H9 (cell line): Measurements from ENCODE around the gene CHST2. TPM values are rescaled to one million over a fixed set of nuclear protein-coding genes. Genes with fewer than 3 reads are reported as not detected.

Source experiments
- DNase-seq: peaks from one replicate; pipeline ENCODE4 v3.0.0-alpha.2; 2017
- H2AFZ ChIP-seq: one replicate; pipeline ENCODE4 v1.6.1; 2013; ENCODE audit warnings: mild to moderate bottlenecking, low read length, control low read depth, moderate library complexity
- H2AK5ac ChIP-seq: 2 replicates; pipeline ENCODE4 v1.6.1; 2013; ENCODE audit warnings: low read length, control low read depth, mixed read lengths; ENCODE audit not compliant: insufficient read length
- H2BK120ac ChIP-seq: one replicate; pipeline ENCODE4 v1.6.1; 2013; ENCODE audit warnings: low read depth, mild to moderate bottlenecking, low read length, control low read depth, inconsistent platforms; ENCODE audit not compliant: poor library complexity, severe bottlenecking
- H2BK12ac ChIP-seq: 2 replicates; pipeline ENCODE4 v1.6.1; 2013; ENCODE audit warnings: low read length, control low read depth, mixed read lengths, low read depth; ENCODE audit not compliant: insufficient read length
- H2BK15ac ChIP-seq: 2 replicates; pipeline ENCODE4 v1.6.1; 2013; ENCODE audit warnings: low read depth, low read length, control low read depth
- H2BK20ac ChIP-seq: one replicate; pipeline ENCODE4 v1.6.1; 2013; ENCODE audit warnings: low read depth, mild to moderate bottlenecking, low read length, control low read depth, inconsistent platforms; ENCODE audit not compliant: poor library complexity, severe bottlenecking
- H2BK5ac ChIP-seq: 2 replicates; pipeline ENCODE4 v1.6.1; 2013; ENCODE audit warnings: low read length, control low read depth, mixed read lengths; ENCODE audit not compliant: insufficient read length
- H3K14ac ChIP-seq: 2 replicates; pipeline ENCODE4 v1.6.1; 2013; ENCODE audit warnings: low read length, control low read depth; ENCODE audit not compliant: insufficient read depth
- H3K18ac ChIP-seq: 2 replicates; pipeline ENCODE4 v1.6.1; 2013; ENCODE audit warnings: low read depth, mild to moderate bottlenecking, mixed read lengths, low read length, control low read depth; ENCODE audit not compliant: insufficient read length
- H3K23ac ChIP-seq: 2 replicates; pipeline ENCODE4 v1.6.1; 2013; ENCODE audit warnings: low read length, control low read depth, mixed read lengths, low read depth; ENCODE audit not compliant: insufficient read length
- H3K23me2 ChIP-seq: 2 replicates; pipeline ENCODE4 v1.6.1; 2013; ENCODE audit warnings: low read depth, mild to moderate bottlenecking, mixed read lengths, low read length, control low read depth; ENCODE audit not compliant: insufficient read length, poor library complexity, severe bottlenecking
- H3K27ac ChIP-seq: 2 replicates; pipeline ENCODE4 v1.5.1; 2013; ENCODE audit warnings: low read length, control low read depth, mixed read lengths, low read depth; ENCODE audit not compliant: insufficient read length
- H3K27me3 ChIP-seq: 2 replicates; pipeline ENCODE4 v1.6.1; 2013; ENCODE audit warnings: low read length, control low read depth, inconsistent platforms; ENCODE audit not compliant: insufficient read depth
- H3K4ac ChIP-seq: 2 replicates; pipeline ENCODE4 v1.6.1; 2013; ENCODE audit warnings: low read depth, mild to moderate bottlenecking, control low read depth, inconsistent platforms, low read length, moderate library complexity
- H3K4me1 ChIP-seq: 2 replicates; pipeline ENCODE4 v1.6.1; 2013; ENCODE audit warnings: low read length, control low read depth, inconsistent platforms; ENCODE audit not compliant: insufficient read depth
- H3K4me2 ChIP-seq: 2 replicates; pipeline ENCODE4 v1.6.1; 2013; ENCODE audit warnings: low read length, control low read depth, mixed read lengths; ENCODE audit not compliant: insufficient read length, insufficient read depth
- H3K56ac ChIP-seq: 2 replicates; pipeline ENCODE4 v1.6.1; 2013; ENCODE audit warnings: low read depth, mild to moderate bottlenecking, mixed read lengths, low read length, control low read depth; ENCODE audit not compliant: insufficient read length
- H3K79me1 ChIP-seq: 2 replicates; pipeline ENCODE4 v1.6.1; 2013; ENCODE audit warnings: low read depth, mild to moderate bottlenecking, moderate library complexity, low read length, control low read depth, inconsistent platforms; ENCODE audit not compliant: insufficient read depth, poor library complexity, severe bottlenecking
- H3K79me2 ChIP-seq: 2 replicates; pipeline ENCODE4 v1.6.1; 2013; ENCODE audit warnings: low read length, control low read depth, inconsistent platforms; ENCODE audit not compliant: insufficient read depth
- H3K9ac ChIP-seq: 2 replicates; pipeline ENCODE4 v1.6.1; 2013; ENCODE audit warnings: low read length, control low read depth, mixed read lengths; ENCODE audit not compliant: insufficient read length; ENCODE audit errors: extremely low read depth
- H3K9me3 ChIP-seq: one replicate; pipeline ENCODE4 v1.6.1; 2013; ENCODE audit warnings: low read depth, low read length, inconsistent platforms; ENCODE audit not compliant: control insufficient read depth
- H3T11ph ChIP-seq: one replicate; pipeline ENCODE4 v1.6.1; 2013; ENCODE audit warnings: mild to moderate bottlenecking, low read length, control low read depth, inconsistent platforms
- H4K20me1 ChIP-seq: one replicate; pipeline ENCODE4 v1.6.1; 2013; ENCODE audit not compliant: control insufficient read depth, insufficient read length, insufficient read depth
- H4K5ac ChIP-seq: 2 replicates; pipeline ENCODE4 v1.6.1; 2013; ENCODE audit warnings: low read depth, mild to moderate bottlenecking, mixed read lengths, low read length, control low read depth; ENCODE audit not compliant: insufficient read length
- H4K8ac ChIP-seq: replicated peaks from 2 replicates; pipeline ENCODE4 v1.6.1; 2013; ENCODE audit warnings: low read length, control low read depth, mixed read lengths, low read depth; ENCODE audit not compliant: insufficient read length
- H4K91ac ChIP-seq: 2 replicates; pipeline ENCODE4 v1.6.1; 2013; ENCODE audit warnings: low read depth, mild to moderate bottlenecking, moderate library complexity, mixed read lengths, low read length, control low read depth; ENCODE audit not compliant: insufficient read length
- H3K27ac Mint-ChIP-seq, 3 experiments: 2 replicates in 2 of 3; 3 replicates in 1 of 3; pipeline ENCODE4 v1.8.0; 2020 to 2021; ENCODE audit warnings: mixed read lengths in 3 of 3, mild to moderate bottlenecking in 1 of 3, moderate library complexity in 1 of 3
- H3K27me3 Mint-ChIP-seq: 2 replicates; pipeline ENCODE4 v1.8.0; 2021; ENCODE audit warnings: low read depth, mild to moderate bottlenecking, moderate library complexity, mixed read lengths
- H3K36me3 Mint-ChIP-seq, 3 experiments: 2 replicates in 2 of 3; 3 replicates in 1 of 3; pipeline ENCODE4 v1.8.0; 2020 to 2021; ENCODE audit warnings: low read depth in 3 of 3, mixed read lengths in 3 of 3; ENCODE audit not compliant: insufficient read depth in 1 of 3
- H3K4me1 Mint-ChIP-seq, 2 experiments: 2 replicates each; pipeline ENCODE4 v1.8.0; 2020; ENCODE audit warnings: mixed read lengths in 2 of 2
- H3K4me3 Mint-ChIP-seq, 2 experiments: 2 replicates in 1 of 2; 3 replicates in 1 of 2; pipeline ENCODE4 v1.8.0; 2020 to 2021; ENCODE audit warnings: mild to moderate bottlenecking in 2 of 2, mixed read lengths in 2 of 2, moderate library complexity in 1 of 2
- H3K9me3 Mint-ChIP-seq, 2 experiments: 2 replicates in 1 of 2; 3 replicates in 1 of 2; pipeline ENCODE4 v1.8.0; 2020; ENCODE audit warnings: mild to moderate bottlenecking in 2 of 2, mixed read lengths in 2 of 2, moderate library complexity in 1 of 2
- CTCF ChIP-seq: fragments of 200-600 bp; sonication (generic); conservative IDR thresholded peaks from 3 replicates; pipeline ENCODE4 v1.8.0; 2021; ENCODE audit warnings: antibody characterized with exemption, mild to moderate bottlenecking
- WGBS: extraction: QIAGEN DNeasy Blood & Tissue Kit; methylation state at CpG from one replicate; pipeline ENCODE4 v1.1.7; 2013; ENCODE audit warnings: missing lambda C conversion rate, low lambda C conversion rate, mixed read lengths; ENCODE audit not compliant: insufficient read length; ENCODE audit errors: extremely low coverage; 5-methylcytosine and 5-hydroxymethylcytosine counted together
- total RNA-seq: library from RNA; stranded (reverse); gene quantifications from 2 replicates; pipeline ENCODE4 v1.2.1, GENCODE V29; 2021

The CHST2 gene
- total RNA-seq, 1 experiment from 2014 or later, result 5.8 TPM

GRCh38 chr3:143127801-143128200 lies 8.2 kb downstream of the CHST2 start:
- Histone ChIP-seq H4K5ac (no peak overlapping the region), H3K9me3 (no peaks in the 10 kb centered on the region), H3K79me1 (no peaks in the 10 kb centered on the region), H3K23ac (no peak overlapping the region), H3K4me2 (no peak overlapping the region), H2BK5ac (no peak overlapping the region), H2AFZ (no peak overlapping the region), H3K27ac (no peak overlapping the region), H3T11ph (no peak overlapping the region), H3K27me3 (no peaks in the 10 kb centered on the region), H2BK12ac (no peak overlapping the region), H2BK15ac (no peak overlapping the region), H3K23me2 (no peaks in the 10 kb centered on the region), H3K4ac (no peak overlapping the region), H3K56ac (no peak overlapping the region), H4K8ac (no peak overlapping the region), H3K14ac (no peak overlapping the region), H4K20me1 (no peaks in the 10 kb centered on the region), H3K4me1 (peaks cover 2% of the 10 kb centered on the region; the same call in 1 of the 2 replicates), H3K79me2 (no peaks in the 10 kb centered on the region), H2BK20ac (no peak overlapping the region), H2BK120ac (no peak overlapping the region), H3K18ac (no peak overlapping the region), H3K9ac (no peak overlapping the region), H2AK5ac (no peak overlapping the region), H4K91ac (no peak overlapping the region)
- TF ChIP-seq CTCF, result no peak
- H3K27ac Mint-ChIP-seq, result no peak overlapping the region
- H3K36me3 Mint-ChIP-seq, result no peaks in the 10 kb centered on the region
- no CpG with 5 or more reads among the region's 3 CpGs for WGBS
- H3K4me1 Mint-ChIP-seq, result peaks cover 5 to 9% of the 10 kb centered on the region in 2 experiments
- no peaks in the 10 kb centered on the region; the same call in 1 of the 2 replicates for H3K27me3 Mint-ChIP-seq
- H3K4me3 Mint-ChIP-seq, result no peak overlapping the region
- no peak for DNase-seq
- no peaks in the 10 kb centered on the region for H3K9me3 Mint-ChIP-seq
